IPS-11a (cell line): Measurements from ENCODE around the gene PYROXD2.

ENCODE experiments used
- H3K4me3 ChIP-seq: one replicate; pipeline ENCODE4 v1.5.1; 2013; ENCODE audit warnings: low read depth, low read length, control low read depth

Gene PYROXD2

DNA sequence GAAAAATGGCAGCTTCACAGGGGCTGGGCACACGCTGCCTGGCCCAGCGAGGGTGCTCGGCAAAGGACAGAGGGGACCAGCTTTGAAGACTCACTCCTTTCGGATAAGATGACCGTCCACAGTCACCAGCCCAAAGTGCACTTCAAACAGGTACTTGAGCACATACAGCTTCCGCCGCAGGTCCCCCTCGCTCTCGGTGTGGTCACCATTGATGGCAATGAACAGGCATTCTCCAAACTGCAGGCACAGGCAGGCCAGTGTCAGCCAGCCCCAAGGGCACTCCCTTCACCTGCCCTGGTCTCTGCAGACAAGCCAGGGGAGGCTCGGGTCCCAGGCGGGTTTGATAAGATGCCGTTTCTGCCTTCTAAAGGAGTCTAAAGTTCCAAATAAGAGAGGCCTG, 20.2 kb upstream of the PYROXD2 start:
- H3K4me3 ChIP-seq = no peak overlapping the region

DNA sequence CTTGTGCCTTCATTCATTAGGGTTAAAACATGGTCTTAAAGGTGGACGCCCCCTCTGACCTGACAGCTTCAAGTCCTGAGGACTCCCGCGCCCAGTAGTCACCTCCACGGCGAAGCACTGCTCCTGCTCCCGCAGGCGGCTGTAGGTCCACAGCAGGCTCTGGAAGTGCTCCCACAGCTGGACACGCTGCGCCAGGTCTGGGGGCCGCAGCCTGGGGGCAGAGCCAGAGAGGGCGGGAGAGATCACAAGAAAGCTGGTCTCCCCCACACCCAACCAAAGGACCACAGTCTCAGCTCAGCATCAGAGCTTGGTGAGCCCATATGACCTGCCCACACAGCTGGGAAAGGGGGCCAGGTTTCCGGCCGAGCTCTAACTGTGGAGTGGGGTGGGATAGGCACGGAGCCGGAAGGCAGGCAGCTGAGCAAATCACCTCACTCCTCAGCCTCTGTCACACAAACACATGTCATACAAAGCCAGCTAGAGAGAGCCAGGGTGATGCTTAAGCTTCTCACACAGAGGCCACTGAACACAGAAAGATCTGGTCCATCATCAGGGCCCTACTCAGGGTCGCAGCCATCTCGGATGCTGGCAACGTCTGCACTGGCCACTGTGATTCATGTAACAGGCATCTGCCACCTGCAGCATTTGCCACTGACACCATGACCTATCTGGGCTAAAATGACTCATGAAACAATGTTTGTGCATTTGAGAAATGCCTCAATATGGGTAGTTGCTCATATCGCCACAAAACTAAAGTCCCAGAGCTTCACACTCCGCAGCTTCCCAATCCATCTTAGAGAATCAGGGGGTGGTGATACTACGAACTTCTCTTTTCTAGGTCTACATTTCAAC, 19.1 kb upstream of the PYROXD2 start:
- H3K4me3 ChIP-seq = no peak overlapping the region

- H3K4me3 ChIP-seq = no peak overlapping the region
Measured at GRCh38 chr10:98433371-98433770, 18.4 kb upstream of the PYROXD2 start.

DNA sequence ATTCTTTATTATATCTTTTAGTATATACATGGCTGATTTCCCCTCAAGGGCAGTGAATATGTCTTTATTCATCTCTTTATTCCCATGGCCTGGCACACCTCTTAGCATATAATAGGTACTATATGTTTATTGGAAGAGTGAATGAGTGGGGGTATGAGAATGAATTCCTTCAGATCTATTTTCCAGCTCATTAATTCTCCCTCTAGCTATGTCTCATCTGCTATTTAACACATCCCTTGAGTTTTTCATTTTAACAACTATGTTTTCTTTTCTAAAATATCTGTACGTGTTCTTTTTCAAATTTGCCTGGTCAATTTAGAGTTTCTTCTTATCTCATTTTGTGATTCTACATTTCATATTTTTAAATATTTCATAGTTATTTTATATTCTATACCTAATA, 17.3 kb upstream of the PYROXD2 start:
- no peak overlapping the region for H3K4me3 ChIP-seq

GRCh38 chr10:98431016-98431415, 16.0 kb upstream of the PYROXD2 start:
- H3K4me3 ChIP-seq = no peak overlapping the region

DNA sequence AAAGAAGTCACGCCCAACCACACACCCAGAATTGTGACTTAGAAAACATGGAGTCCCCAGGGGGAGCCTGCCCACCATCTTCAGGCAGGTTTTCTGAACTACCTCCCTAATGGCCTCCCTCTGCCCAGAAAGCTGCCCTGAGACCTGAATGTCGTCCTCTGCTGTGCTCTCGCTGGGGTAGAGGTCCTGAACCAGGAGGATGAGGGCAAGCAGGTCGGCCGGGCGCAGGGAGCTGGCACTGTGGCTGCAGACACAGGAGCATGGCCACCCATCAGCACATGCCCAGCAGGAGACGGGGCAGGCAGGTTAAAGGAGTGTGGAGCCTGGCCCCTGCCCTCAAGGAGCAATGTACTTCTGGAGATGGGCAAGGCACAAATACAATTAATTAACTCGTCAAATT, 15.4 kb upstream of the PYROXD2 start:
- no peak overlapping the region for H3K4me3 ChIP-seq

GRCh38 chr10:98429320-98430072, 14.5 kb upstream of the PYROXD2 start:
- H3K4me3 ChIP-seq = no peak overlapping the region

DNA sequence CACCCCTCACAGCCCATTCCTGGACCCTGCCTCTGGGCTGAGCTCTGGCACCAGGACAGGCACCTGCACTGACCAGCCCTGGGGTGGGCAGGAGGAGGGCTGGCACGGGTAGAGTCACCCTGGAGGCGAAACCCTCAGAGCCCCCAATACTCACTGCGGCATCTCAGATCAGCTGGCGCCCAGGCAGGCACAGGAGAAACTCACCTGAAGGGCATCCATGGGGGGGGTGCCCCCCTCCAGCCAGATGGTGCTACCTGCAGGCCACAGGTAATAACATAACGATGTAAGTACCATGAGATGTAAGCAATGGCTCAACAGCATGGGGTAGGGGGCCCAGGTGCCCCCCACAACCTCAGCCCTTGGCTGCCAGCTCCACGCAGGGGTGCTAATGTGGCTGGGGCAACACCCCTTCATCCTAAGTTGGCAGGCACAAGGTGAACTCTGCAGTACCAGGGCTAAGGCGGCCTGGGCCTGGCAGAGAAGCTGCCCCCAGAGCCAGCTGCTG, 12.1 kb upstream of the PYROXD2 start:
- no peak overlapping the region for H3K4me3 ChIP-seq

DNA sequence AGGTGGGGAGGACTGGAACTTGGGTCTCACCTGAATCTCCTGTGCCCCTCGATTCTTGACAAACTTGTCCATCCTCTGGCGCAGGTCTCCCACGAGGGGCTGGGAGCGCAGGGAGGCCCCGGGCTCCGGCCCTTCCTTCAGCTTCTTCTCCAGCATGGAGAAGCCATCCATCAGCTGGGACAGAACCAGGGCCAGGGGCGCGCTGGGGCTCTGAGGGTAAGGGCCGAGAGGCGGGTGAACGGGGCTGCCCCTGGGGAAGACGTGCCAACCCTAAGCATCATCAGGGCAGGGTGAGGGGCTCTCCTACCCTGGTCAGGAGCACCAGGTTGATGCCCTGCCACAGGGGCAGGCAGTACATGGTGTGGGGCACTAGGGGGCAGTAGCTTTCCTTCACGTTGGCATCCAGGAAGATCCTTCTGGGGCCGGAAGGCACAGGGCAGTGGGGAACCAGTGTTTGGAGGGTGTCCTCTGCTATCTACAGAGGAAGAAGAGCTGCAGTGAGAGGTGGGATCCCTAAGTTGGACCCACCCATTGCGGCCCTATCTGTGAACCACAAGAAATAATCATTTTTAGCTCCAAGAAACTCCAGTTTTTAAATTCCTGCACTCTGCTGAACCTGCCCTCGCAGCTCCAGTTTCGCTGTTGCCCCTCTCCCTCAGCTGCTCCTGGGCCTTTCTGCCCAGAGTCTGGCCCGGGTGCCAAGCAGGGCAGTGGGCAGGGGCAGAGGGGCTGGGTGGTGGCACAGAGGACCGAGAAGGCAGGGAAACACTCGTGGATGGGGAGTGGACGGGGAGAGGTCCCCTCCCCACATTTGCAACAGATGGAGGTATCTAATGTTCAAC, 10.8 kb upstream of the PYROXD2 start:
- no peak overlapping the region for H3K4me3 ChIP-seq

DNA sequence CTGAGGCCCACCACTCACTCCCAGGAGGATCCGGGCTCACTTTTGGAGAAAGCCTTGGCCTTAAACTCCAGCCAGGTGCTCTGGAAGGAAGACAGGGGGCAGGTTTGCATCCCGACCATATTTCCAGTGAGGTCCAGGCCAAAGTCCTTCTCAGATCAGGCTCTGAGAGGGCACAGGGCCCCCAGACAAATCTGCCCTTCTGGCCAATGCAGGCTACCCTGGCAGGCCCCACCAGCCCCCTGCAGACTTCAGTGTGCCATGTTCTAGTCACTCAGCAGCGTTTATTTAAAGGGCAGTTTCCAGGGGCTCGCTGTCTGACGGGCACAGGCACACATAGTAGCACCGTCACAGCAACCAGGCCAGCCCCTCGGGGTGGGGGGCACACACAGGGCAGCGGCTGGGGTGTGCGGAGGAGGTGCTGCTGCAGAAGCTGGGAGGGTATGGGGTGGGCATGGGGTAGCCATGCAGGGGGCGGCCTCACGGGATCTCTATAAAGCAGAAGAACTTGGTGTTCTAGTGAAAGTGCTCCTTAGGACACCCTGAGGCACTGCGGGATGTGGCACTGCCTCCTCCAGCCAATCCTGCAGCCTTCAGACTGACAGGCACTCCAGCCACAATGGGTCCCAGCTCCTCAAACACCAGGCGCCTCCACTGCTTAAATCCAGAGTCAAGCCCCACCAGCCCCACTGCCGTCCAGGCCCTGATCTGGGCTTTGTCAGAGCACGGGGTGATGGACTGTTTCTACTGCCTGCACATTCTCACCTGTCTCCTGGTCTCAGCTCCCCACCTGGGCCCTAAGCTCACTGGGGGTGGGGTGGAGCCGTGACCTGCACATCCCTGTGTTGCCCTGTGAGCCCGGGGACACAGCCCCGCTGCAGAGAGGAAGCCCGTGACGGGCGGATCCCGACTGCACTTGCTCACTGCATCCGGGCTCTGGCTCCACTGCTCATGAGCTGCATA, 9.6 kb upstream of the PYROXD2 start:
- no peak overlapping the region for H3K4me3 ChIP-seq

DNA sequence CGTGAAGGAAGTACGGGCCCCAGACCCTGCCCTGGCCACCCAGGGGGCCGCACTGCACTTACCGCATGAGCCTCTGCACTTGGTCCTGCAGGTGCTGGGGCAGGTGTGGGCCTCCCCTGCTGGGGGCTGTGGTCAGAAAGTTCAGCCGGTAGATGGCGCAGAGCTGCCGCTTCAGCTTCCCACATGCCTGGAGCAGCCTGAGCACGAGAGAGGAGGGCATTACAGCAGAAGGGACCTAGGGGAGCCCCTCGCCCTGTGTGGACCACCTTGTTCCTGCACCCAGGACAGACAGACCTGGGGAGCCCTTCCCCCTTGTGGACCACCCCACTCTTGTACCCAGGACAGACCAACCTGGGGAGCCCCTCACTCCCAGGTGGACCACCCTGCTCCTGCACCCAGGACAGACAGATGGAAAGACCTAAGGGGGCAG, 8.7 kb upstream of the PYROXD2 start:
- no peak overlapping the region for H3K4me3 ChIP-seq

GRCh38 chr10:98422182-98422581, 7.2 kb upstream of the PYROXD2 start:
- H3K4me3 ChIP-seq = no peak overlapping the region

DNA sequence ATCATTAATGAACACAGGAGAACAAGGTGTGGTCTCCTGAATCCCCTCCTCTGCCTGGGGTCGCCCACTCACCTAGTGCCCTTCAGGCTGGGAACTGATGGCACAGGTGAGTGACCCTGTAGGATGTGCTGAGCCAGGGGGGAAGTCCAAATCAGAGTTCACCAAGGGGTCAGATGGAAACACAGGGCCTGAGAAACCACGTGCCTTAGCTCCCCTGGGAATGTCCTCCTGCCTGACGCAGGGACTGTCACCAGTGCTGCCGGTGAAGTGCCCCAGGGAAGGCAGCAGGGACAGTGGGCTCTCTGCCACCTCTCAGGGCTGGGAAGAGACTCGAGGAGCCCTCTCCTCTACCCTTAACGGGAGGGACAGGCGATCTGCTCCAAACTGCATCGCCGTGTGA, 5.8 kb upstream of the PYROXD2 start:
- no peak overlapping the region for H3K4me3 ChIP-seq

DNA sequence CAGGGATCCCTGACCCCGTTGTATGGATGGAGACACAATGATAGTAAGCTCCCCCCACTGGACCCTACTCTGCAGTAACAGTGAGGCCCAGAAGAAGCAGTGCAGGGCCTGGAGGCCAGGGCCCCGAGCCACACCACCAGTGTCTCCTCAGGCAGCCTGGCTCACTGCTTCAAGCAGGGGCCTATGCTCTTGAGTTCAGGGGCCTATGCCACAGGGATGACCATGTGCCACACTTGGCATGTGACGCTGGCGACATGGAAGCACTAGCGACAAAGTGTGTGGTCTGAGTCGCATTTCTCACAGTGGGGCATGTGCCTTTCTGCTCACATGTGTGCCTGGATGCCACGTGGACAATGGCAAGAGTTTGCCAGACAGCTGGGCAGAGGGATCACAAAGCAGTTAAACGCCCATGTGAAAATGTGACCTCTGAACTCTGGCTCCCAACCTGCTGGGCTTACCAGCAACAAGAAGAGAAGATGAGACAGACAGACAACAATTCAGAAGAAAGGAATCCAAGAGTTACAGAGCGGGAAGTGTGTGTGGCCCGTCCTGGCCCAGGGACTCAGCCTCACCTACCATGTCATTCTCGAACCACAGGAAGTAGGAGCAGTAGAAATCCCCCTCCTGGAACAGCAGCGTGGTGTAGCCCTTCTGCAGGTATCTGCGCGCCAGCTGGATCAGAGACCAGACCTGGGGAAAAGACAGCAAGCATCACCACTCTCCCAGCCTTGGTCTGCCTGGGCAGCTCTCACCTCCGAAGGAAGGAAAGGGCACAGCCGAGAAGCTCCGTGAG, 4.7 kb upstream of the PYROXD2 start:
- H3K4me3 ChIP-seq = no peak overlapping the region

DNA sequence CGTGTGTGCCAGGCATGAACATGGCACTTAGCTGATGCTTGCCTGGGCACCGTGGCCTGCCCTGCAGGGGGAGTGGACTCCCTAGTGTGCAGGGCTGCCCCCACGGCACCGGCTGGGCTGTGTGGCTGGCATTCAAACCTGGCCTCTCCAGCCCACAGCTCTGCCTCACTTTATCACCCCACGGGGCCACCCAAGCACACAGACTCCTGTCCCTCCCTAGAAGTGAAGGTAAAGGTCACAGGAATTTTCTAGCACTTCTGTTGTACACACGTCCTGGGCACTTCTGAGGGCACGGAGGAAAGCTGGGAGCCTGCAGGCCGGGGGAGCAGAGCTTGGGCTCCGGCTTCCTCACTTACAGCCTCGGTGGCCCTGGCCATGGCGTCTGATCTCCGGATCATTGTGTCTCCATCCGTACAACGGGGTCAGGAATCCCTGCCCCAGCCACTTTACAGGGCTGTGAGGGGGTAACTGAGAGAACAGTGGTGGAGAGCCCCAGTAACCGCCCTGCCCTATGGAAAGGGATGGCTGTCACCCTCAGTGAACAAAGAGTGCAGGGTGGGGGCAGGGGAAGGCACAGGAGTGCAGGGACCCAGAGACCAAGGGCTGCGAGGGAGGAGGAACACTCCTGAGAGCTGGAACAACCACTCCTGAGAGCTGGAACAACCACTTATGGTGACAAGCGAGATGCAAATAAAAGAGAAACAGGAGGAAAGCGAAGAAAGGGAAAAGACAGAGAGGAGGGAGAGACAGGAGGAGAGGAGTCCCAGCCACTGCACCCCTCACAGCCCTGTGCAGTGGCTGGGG, 3.9 kb upstream of the PYROXD2 start:
- H3K4me3 ChIP-seq = no peak overlapping the region

DNA sequence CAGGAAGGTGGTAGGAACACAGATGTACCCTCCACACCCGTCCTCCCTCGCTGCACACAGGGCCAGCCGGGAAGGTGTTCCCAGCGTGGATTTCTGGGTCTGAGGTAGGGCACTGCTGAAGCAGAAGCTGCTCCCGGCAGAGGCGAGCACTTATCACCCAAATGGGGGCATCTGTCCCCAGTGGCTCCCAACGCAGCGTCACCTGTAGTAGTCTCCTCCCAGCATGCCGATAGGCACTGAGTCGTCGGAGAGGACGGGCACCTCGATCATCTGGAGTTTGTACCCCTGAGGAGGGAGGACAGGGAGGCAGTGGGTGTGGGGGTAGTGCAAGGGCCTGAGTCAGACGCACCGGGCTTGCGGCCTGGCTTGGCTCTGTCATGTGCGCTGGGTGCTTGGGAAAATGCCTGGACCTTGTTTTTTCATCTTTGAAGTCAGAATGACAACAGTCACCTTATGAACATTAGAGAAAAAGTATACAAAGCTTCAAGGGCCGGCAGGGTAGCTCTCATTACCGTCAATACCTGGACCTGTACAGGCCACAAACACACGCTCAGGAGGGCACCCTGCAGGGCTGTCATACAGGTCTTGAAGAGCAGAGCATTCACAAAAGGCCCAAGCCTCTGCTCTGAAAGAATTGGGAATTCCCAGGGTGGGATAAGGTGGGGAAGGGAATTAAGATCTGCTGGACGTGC, 3.1 kb upstream of the PYROXD2 start:
- no peak overlapping the region for H3K4me3 ChIP-seq

DNA sequence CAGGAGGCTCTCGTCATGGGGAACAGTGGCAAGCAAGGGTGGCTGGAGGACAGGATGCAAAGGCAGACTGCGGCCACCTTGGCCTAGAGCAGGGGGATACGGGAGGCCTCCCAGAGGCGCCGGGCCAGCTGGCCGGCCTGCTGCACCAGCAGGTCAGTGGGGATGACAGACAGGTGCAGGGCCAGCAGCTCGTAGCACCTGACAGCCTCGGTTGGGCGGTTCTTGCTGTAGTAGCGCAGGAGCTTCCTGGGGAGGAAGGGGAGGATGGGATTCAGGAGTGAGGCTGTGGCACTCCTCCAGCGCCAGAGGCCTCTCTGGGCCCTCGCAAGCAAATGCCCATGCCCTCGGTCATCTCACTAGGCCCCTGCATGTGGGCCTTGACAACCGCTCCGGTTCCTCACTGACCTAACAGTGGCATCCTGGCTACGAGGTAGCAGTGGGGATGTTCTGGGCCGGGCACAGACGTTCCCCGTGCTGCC, 2.5 kb upstream of the PYROXD2 start:
- no peak overlapping the region for H3K4me3 ChIP-seq
